GM23338 (cell line): ENCODE data around the gene ITPRIPL2. TPM values are rescaled to one million over a fixed set of nuclear protein-coding genes. Genes with fewer than 3 reads are reported as not detected.

Source experiments
- ATAC-seq: fragments of 200-7000 bp; cut with Tn5 transposase; 3 replicates; pipeline ENCODE4 v1.9.1; 2020
- DNase-seq: peaks from one replicate; pipeline ENCODE4 v3.0.0-alpha.2; 2015; ENCODE audit warnings: low spot score
- H2AFZ ChIP-seq: fragments of 200-600 bp; sonication (generic); 2 replicates; pipeline ENCODE4 v1.8.0; 2016; ENCODE audit warnings: antibody characterized with exemption, mild to moderate bottlenecking, moderate library complexity
- H3F3A ChIP-seq: fragments of 200-600 bp; sonication (generic); replicated peaks from 2 replicates; pipeline ENCODE4 v1.8.0; 2017; ENCODE audit warnings: antibody characterized with exemption, mixed run types, low read depth
- H3K27ac ChIP-seq: fragments of 200-600 bp; sonication (generic); 2 replicates; pipeline ENCODE4 v1.6.1; 2016; ENCODE audit warnings: low read depth
- H3K27me3 ChIP-seq: fragments of 200-600 bp; sonication (generic); 2 replicates; pipeline ENCODE4 v1.8.0; 2016; ENCODE audit warnings: mild to moderate bottlenecking, mixed run types, moderate library complexity; ENCODE audit not compliant: insufficient read depth
- H3K36me3 ChIP-seq: fragments of 200-600 bp; sonication (generic); 2 replicates; pipeline ENCODE4 v1.8.0; 2016; ENCODE audit warnings: mild to moderate bottlenecking; ENCODE audit not compliant: insufficient read depth
- H3K4me1 ChIP-seq: fragments of 200-600 bp; sonication (generic); 2 replicates; pipeline ENCODE4 v1.8.0; 2016; ENCODE audit warnings: mild to moderate bottlenecking, moderate library complexity; ENCODE audit not compliant: insufficient read depth
- H3K4me2 ChIP-seq: fragments of 200-600 bp; sonication (generic); 2 replicates; pipeline ENCODE4 v1.7.1; 2017; ENCODE audit warnings: mixed run types
- H3K4me3 ChIP-seq: fragments of 200-600 bp; sonication (generic); 2 replicates; pipeline ENCODE4 v1.6.1; 2016; ENCODE audit warnings: mixed run types
- H3K79me2 ChIP-seq: fragments of 200-600 bp; sonication (generic); replicated peaks from 2 replicates; pipeline ENCODE4 v1.8.0; 2017; ENCODE audit warnings: mild to moderate bottlenecking; ENCODE audit not compliant: insufficient read depth
- H3K9me2 ChIP-seq: fragments of 200-600 bp; sonication (generic); 2 replicates; pipeline ENCODE4 v1.8.0; 2017; ENCODE audit not compliant: insufficient read depth
- H4K20me1 ChIP-seq: fragments of 200-600 bp; sonication (generic); replicated peaks from 2 replicates; pipeline ENCODE4 v1.8.0; 2017; ENCODE audit warnings: mild to moderate bottlenecking; ENCODE audit not compliant: insufficient read depth
- H3K27ac Mint-ChIP-seq: 2 replicates; pipeline ENCODE4 v1.8.0; 2020; ENCODE audit warnings: inconsistent platforms, mild to moderate bottlenecking, moderate library complexity, mixed read lengths
- H3K27me3 Mint-ChIP-seq: 3 replicates; pipeline ENCODE4 v1.8.0; 2022; ENCODE audit warnings: low read depth, mild to moderate bottlenecking, moderate library complexity, mixed read lengths, inconsistent platforms; ENCODE audit not compliant: insufficient read depth, poor library complexity
- H3K36me3 Mint-ChIP-seq: 3 replicates; pipeline ENCODE4 v1.8.0; 2021; ENCODE audit warnings: low read depth, mild to moderate bottlenecking, inconsistent platforms, moderate library complexity, mixed read lengths
- H3K4me1 Mint-ChIP-seq: 3 replicates; pipeline ENCODE4 v1.8.0; 2020; ENCODE audit warnings: mild to moderate bottlenecking, inconsistent platforms, mixed read lengths
- H3K4me3 Mint-ChIP-seq: 3 replicates; pipeline ENCODE4 v1.8.0; 2021; ENCODE audit warnings: moderate library complexity, mild to moderate bottlenecking, inconsistent platforms, mixed read lengths
- H3K9me3 Mint-ChIP-seq: 3 replicates; pipeline ENCODE4 v1.8.0; 2020; ENCODE audit warnings: moderate library complexity, mild to moderate bottlenecking, inconsistent platforms, mixed read lengths
- CREB1 ChIP-seq: fragments of 250-450 bp; sonication (Bioruptor Pico); IDR thresholded peaks from 2 replicates; pipeline ENCODE4 v1.5.0; 2020; ENCODE audit warnings: low read depth, mild to moderate bottlenecking, moderate library complexity
- EZH2 ChIP-seq: fragments of 200-600 bp; sonication (generic); IDR thresholded peaks from one replicate; pipeline ENCODE4 v1.8.0; 2017; ENCODE audit warnings: antibody characterized with exemption, mild to moderate bottlenecking, low read depth; ENCODE audit not compliant: unreplicated experiment
- EZH2phosphoT487 ChIP-seq: fragments of 200-600 bp; sonication (generic); IDR thresholded peaks from one replicate; pipeline ENCODE4 v1.8.1; 2018; ENCODE audit warnings: antibody characterized with exemption; ENCODE audit not compliant: unreplicated experiment
- NANOG ChIP-seq: IDR thresholded peaks from 2 replicates; pipeline ENCODE4 v1.6.1; 2016; ENCODE audit warnings: antibody characterized with exemption, borderline replicate concordance
- POLR2AphosphoS5 ChIP-seq: IDR thresholded peaks from 2 replicates; pipeline ENCODE4 v1.6.1; 2016; ENCODE audit warnings: antibody characterized with exemption, low read depth
- ZNF114 ChIP-seq: fragments of 250-450 bp; sonication (Bioruptor Pico); IDR thresholded peaks from 2 replicates; pipeline ENCODE4 v1.5.0; 2020; ENCODE audit warnings: mild to moderate bottlenecking, moderate library complexity
- ZNF462 ChIP-seq: fragments of 250-450 bp; sonication (Bioruptor Pico); IDR thresholded peaks from 2 replicates; pipeline ENCODE4 v1.5.0; 2020; ENCODE audit warnings: mild to moderate bottlenecking, moderate library complexity
- polyA plus RNA-seq: library from polyadenylated mRNA; unstranded; fragments of >200 nt; fragmentation: Nextera tagmentation; extraction: Ambion mirVana; gene quantifications from 2 replicates; pipeline ENCODE4 v1.2.1, GENCODE V29; 2016
- total RNA-seq: library from RNA; depleted of rRNA; stranded (reverse); fragments of >200 nt; shearing (Covaris generic); gene quantifications from 2 replicates; pipeline ENCODE4 v1.2.3, GENCODE V29; 2014

The ITPRIPL2 gene
- total and polyA plus RNA-seq, 2 experiments from 2014 or later, result 0.94 to 8.3 TPM

DNA sequence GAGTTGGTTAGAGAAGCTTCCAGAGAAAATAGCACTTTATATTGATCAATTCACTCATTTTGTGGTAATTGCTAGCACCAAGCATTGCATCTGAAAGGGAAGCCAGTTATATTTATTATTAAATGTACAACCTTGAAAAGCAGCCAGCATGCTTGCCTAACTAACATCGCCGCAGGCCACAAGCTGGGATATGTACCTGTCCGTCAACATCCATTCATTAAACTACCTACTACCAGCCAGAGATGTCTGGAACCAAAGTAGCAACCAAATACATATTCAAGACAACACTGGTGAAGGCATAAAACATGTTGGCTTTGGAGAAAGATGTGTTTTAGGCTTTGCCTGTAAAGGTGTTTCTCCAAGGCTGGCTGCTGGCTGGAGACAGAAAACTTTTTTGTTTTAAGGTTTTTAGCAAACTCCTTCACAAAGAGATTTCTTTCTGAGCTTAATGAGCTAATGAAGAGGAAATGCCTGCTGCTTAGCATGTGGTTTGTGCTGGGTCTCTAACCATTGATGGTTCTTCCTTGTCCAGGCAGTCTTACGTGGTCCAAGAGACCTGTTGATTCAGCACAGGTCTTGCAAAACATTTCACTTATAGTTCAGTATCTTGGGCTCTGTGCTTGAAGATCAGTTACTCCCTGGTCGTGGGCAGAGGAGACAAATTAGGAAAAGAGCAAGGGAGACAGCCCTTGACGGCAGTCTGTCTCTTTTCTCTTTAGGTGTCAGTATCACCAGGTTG lies 3.1 kb downstream of the ITPRIPL2 start (continued):
- TF ChIP-seq ZNF462 (CRISPR knock-in tag) (no peak), CREB1 (CRISPR knock-in tag) (no peak), EZH2phosphoT487 (no peak), POLR2AphosphoS5 (no peak), EZH2 (no peak), NANOG (no peak)

- H4K20me1 ChIP-seq, result 0 out of 2 replicates have a peak, but pooled peaks cover 5% of the 10 kb centered on the region
- no peak overlapping the region for H3K27ac ChIP-seq
- TF ChIP-seq ZNF114 (CRISPR knock-in tag) (no peak), EZH2 (no peak)
- Mint-ChIP-seq H3K27me3 (peaks cover 15% of the 10 kb centered on the region), H3K9me3 (no peaks in the 10 kb centered on the region), H3K27ac (no peak overlapping the region), H3K4me3 (no peak overlapping the region), H3K4me1 (peaks cover 13% of the 10 kb centered on the region), H3K36me3 (no peaks in the 10 kb centered on the region; the same call in 2 of the 3 replicates)
- H3F3A ChIP-seq, result no peaks in the 10 kb centered on the region
- H2AFZ ChIP-seq, result no peak overlapping the region
- H3K9me2 ChIP-seq, result no peaks in the 10 kb centered on the region
- ATAC-seq, result no peak
- H3K36me3 ChIP-seq, result no peaks in the 10 kb centered on the region
- no peak for DNase-seq
- no peak overlapping the region for H3K4me3 ChIP-seq
- no peaks in the 10 kb centered on the region for H3K79me2 ChIP-seq
- H3K4me1 ChIP-seq, result peaks cover 14% of the 10 kb centered on the region
- peaks cover 35% of the 10 kb centered on the region for H3K27me3 ChIP-seq
- H3K4me2 ChIP-seq, result no peak overlapping the region
Observed at GRCh38 chr16:19118938-19119431, 5.2 kb downstream of the ITPRIPL2 start.
